MM.1S (cell line): ENCODE measurements around the gene GAS7.

ENCODE experiments used
- EZH2phosphoT487 ChIP-seq: fragments of 300-600 bp; sonication (generic); IDR thresholded peaks from 2 replicates; pipeline ENCODE4 v1.6.1; 2018; ENCODE audit warnings: antibody characterized with exemption, low read length
- TF ChIP-seq, protein P1 (sequence below): fragments of 300-600 bp; sonication (generic); IDR thresholded peaks from 2 replicates; pipeline ENCODE4 v1.5.1; 2016; ENCODE audit warnings: antibody characterized with exemption, low read length, mixed read lengths

GRCh38 chr17:10077561-10078299, 120.7 kb downstream of the GAS7 start:
- TF ChIP-seq, protein P1, sequence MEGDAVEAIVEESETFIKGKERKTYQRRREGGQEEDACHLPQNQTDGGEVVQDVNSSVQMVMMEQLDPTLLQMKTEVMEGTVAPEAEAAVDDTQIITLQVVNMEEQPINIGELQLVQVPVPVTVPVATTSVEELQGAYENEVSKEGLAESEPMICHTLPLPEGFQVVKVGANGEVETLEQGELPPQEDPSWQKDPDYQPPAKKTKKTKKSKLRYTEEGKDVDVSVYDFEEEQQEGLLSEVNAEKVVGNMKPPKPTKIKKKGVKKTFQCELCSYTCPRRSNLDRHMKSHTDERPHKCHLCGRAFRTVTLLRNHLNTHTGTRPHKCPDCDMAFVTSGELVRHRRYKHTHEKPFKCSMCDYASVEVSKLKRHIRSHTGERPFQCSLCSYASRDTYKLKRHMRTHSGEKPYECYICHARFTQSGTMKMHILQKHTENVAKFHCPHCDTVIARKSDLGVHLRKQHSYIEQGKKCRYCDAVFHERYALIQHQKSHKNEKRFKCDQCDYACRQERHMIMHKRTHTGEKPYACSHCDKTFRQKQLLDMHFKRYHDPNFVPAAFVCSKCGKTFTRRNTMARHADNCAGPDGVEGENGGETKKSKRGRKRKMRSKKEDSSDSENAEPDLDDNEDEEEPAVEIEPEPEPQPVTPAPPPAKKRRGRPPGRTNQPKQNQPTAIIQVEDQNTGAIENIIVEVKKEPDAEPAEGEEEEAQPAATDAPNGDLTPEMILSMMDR = no peak
- TF ChIP-seq EZH2phosphoT487 = no peak
